ENCODE measurements around the gene FAM110D. TPM values are rescaled to one million over a fixed set of nuclear protein-coding genes. Genes with fewer than 3 reads are reported as not detected.

FAM110D gene
- total RNA-seq, 2 donors from 2014 or later, result 3.1 to 4.6 TPM

GRCh38 chr1:26180010-26180506, 21.2 kb downstream of the FAM110D start:
- no peaks in the 10 kb centered on the region for H3K9me3 ChIP-seq
- no peak overlapping the region for H3K27ac ChIP-seq
- H3K4me1 ChIP-seq, result peaks cover 15% of the 10 kb centered on the region

GRCh38 chr1:26181586-26182382, 22.9 kb downstream of the FAM110D start:
- TF ChIP-seq CTCF (IDR thresholded peaks at IDR 0.05) (no peak), POLR2A (IDR thresholded peaks at IDR 0.05) (no peak)
- ATAC-seq, result no peak
- Histone ChIP-seq H3K4me1 (peaks cover 15% of the 10 kb centered on the region), H3K27me3 (no peaks in the 10 kb centered on the region), H3K27ac (no peak overlapping the region), H3K36me3 (replicated peaks in 1 of 2; ENCODE audit: insufficient read depth in 1 of 2, low read depth in 2 of 2) (peaks cover 0 to 20% of the 10 kb centered on the region in 2 donors), H3K9me3 (no peaks in the 10 kb centered on the region), H3K4me3 (no peak overlapping the region)
- 75 to 79% methylated on average over 9 of the region's 9 CpGs for WGBS, 2 donors
- no peak for DNase-seq
- intact Hi-C loops (cut with DNase I), result no loop called here

More at GRCh38 chr1:26180010-26180506, 21.2 kb downstream of the FAM110D start:
- TF ChIP-seq POLR2A (IDR thresholded peaks at IDR 0.05) (no peak), CTCF (IDR thresholded peaks at IDR 0.05) (no peak)
- Histone ChIP-seq H3K36me3 (replicated peaks in 1 of 2; ENCODE audit: insufficient read depth in 1 of 2, low read depth in 2 of 2) (peaks cover 0 to 15% of the 10 kb centered on the region in 2 donors), H3K27me3 (no peaks in the 10 kb centered on the region), H3K4me3 (no peak overlapping the region)
- intact Hi-C loops (cut with DNase I), result no loop called here
- no peak for DNase-seq
- WGBS, 2 donors, result 75 to 87% methylated on average over 3 to 4 of the region's 4 CpGs
- no peak for ATAC-seq

- no peaks in the 10 kb centered on the region for H3K27me3 ChIP-seq
- ATAC-seq (no peak), DNase-seq (no peak)
- intact Hi-C loops (cut with DNase I), result no loop called here
- peaks cover 0 to 20% of the 10 kb centered on the region in 2 donors for H3K36me3 ChIP-seq (replicated peaks in 1 of 2; ENCODE audit: insufficient read depth in 1 of 2, low read depth in 2 of 2)
- peaks cover 11% of the 10 kb centered on the region for H3K4me1 ChIP-seq
- TF ChIP-seq CTCF (IDR thresholded peaks at IDR 0.05) (no peak), POLR2A (IDR thresholded peaks at IDR 0.05) (no peak)
- no peak overlapping the region for H3K27ac ChIP-seq
- H3K9me3 ChIP-seq, result no peaks in the 10 kb centered on the region
- 92% methylated on average over 7 of the region's 7 CpGs; no CpG with 5 or more reads in 1 of the 2 donors for WGBS, 2 donors
- H3K4me3 ChIP-seq, result no peak overlapping the region
Observed at GRCh38 chr1:26182383-26182696, 23.5 kb downstream of the FAM110D start.

GRCh38 chr1:26184086-26184485, 25.2 kb downstream of the FAM110D start:
- H3K4me1 ChIP-seq, result no peaks in the 10 kb centered on the region
- no peak overlapping the region for H3K4me3 ChIP-seq
- TF ChIP-seq CTCF (IDR thresholded peaks at IDR 0.05), result no peak
- TF ChIP-seq POLR2A (IDR thresholded peaks at IDR 0.05), result no peak
- H3K27ac ChIP-seq, result no peak overlapping the region
- H3K27me3 ChIP-seq, result no peaks in the 10 kb centered on the region
- WGBS, 2 donors, result 88 to 91% methylated on average over 7 of the region's 7 CpGs
- H3K9me3 ChIP-seq, result no peaks in the 10 kb centered on the region
- peaks cover 0 to 23% of the 10 kb centered on the region in 2 donors for H3K36me3 ChIP-seq (replicated peaks in 1 of 2; ENCODE audit: insufficient read depth in 1 of 2, low read depth in 2 of 2)
- DNase-seq (no peak), ATAC-seq (no peak)
- intact Hi-C loops (cut with DNase I), result no loop called here

DNA sequence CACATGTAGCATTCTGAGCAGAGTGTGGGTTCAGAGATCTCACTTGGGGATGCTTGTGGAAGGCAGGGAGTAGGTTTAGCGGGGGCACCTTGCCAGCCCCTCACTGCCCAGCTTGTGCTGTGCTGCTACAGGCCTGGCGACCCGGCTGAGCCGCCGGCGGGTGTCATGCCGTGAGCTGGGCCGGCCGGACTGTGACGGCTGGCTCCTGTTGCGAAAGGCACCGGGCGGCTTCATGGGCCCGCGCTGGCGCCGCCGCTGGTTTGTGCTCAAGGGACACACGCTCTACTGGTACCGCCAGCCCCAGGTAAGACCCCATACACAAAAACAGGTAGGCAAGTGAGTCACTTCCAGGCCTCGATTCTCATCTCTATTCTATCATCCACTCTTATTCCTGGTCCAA, 26.0 kb downstream of the FAM110D start:
- intact Hi-C loops (cut with DNase I), result no loop called here
- DNase-seq (no peak), ATAC-seq (no peak)
- no peak for TF ChIP-seq CTCF (IDR thresholded peaks at IDR 0.05)
- no peak for TF ChIP-seq POLR2A (IDR thresholded peaks at IDR 0.05)
- no peaks in the 10 kb centered on the region for H3K4me1 ChIP-seq
- no peak overlapping the region for H3K27ac ChIP-seq
- peaks cover 0 to 23% of the 10 kb centered on the region in 2 donors for H3K36me3 ChIP-seq (replicated peaks in 1 of 2; ENCODE audit: insufficient read depth in 1 of 2, low read depth in 2 of 2)
- H3K4me3 ChIP-seq, result no peak overlapping the region
- H3K9me3 ChIP-seq, result no peaks in the 10 kb centered on the region
- 95 to 97% methylated on average over 18 to 20 of the region's 21 CpGs for WGBS, 2 donors
- H3K27me3 ChIP-seq, result no peaks in the 10 kb centered on the region
